ENCODE measurements around the gene NDOR1.

GRCh38 chr9:137228506-137228967, 23.0 kb downstream of the NDOR1 start:
- TF ChIP-seq CTCF (IDR thresholded peaks at IDR 0.05): no peak
- TF ChIP-seq POLR2A (IDR thresholded peaks at IDR 0.05): no peak
- TF ChIP-seq EP300 (IDR thresholded peaks at IDR 0.05): no peak
